D341Med (cell line): Measurements from ENCODE around the gene RAD51B.
"Not testable (repeated sequence)": the region's sequence is repeated elsewhere in the genome, so short reads cannot be mapped to it uniquely, and the experiment has no call there.

ENCODE experiments used
- DNase-seq: peaks from one replicate; pipeline ENCODE4 v3.0.0; 2012; ENCODE audit warnings: low spot score

The RAD51B gene

GRCh38 chr14:67986131-67986841, 166.7 kb downstream of the RAD51B start:
- no peak for DNase-seq

DNA sequence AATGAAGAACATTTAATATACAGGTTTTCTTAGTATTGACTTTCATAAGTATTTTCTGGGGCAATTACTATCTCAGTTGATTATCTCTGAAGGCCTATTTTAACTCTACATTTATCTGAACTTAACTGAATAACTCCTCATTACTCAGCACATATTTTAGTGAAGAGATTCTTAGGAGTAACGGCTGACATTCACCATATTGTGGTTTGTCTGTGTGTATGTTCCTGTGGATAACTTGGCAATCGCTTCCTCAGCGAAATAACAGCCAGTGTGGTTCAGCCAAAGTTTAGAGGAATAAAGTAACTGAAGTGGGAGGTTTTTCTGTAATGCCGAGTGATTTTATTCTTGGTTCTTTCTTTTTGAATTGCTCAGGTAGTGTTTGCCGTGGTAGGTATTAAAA, 168.0 kb downstream of the RAD51B start:
- no peak for DNase-seq

GRCh38 chr14:67988210-67988609, 168.6 kb downstream of the RAD51B start:
- DNase-seq: not testable (repeated sequence)

DNA sequence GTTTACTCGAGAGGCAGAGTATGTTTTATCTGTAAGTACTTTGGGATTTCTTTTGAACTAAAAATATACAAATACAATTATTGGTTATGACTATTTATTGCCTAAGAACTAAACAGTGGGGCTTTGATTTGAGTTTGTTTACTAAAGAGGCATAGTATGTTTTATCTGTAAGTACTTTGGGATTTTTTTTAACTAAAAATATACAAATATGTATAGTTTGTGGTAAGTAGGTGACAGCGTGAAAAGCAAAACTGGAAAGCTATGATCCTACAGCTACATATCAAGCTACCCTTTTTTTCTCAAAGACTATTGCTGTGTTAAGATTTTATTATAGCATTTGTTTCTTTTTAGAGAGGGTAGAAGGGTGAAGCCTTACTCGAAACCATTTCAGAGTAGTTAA, 171.0 kb downstream of the RAD51B start:
- no peak for DNase-seq

GRCh38 chr14:67994531-67994930, 175.0 kb downstream of the RAD51B start:
- DNase-seq: no peak

- no peak for DNase-seq
These were observed 176.7 kb downstream of the RAD51B start for GRCh38 chr14:67996235-67996634.

GRCh38 chr14:67998834-67999233, 179.3 kb downstream of the RAD51B start:
- no peak for DNase-seq

DNA sequence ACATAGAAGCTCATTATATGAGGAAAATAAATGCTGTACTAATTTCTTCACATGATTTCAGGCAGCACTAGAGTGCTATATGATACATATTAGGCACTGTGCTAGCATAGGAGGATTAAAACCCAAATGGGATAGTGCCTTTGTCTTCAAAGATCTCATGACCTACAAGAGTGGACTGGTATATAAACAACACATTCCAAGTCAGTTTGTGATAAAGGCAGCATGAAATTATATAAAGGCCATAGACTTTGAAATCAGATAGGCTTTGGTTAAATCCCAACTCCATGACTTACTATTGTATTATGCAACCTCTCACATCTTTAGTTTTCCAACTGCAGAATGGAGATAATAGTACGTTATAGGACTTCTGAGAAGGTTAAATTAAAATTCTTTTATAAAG, 179.7 kb downstream of the RAD51B start:
- no peak for DNase-seq

- DNase-seq: no peak
These were observed 180.3 kb downstream of the RAD51B start for GRCh38 chr14:67999705-68000384.

- DNase-seq: no peak
These were observed 180.9 kb downstream of the RAD51B start for GRCh38 chr14:68000511-68000910.

DNA sequence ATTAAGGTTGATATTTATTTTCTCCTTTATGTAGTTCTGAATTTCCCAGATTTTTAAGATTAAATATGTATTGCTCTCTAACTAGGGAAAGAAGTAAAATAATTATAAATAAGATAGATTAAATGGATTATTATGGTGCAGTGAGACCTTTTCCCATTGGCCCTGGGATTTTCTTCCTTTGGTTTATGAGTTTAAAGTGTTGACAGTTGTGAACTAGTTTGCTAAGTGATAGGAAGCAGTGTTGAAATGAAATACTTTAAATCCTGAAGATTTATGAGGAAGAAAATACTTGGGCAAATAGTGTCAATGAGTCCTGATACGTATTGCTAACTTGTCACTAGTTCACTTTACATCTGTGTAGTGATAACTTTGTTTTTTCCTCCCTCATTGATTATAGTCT, 188.9 kb downstream of the RAD51B start:
- no peak for DNase-seq

DNA sequence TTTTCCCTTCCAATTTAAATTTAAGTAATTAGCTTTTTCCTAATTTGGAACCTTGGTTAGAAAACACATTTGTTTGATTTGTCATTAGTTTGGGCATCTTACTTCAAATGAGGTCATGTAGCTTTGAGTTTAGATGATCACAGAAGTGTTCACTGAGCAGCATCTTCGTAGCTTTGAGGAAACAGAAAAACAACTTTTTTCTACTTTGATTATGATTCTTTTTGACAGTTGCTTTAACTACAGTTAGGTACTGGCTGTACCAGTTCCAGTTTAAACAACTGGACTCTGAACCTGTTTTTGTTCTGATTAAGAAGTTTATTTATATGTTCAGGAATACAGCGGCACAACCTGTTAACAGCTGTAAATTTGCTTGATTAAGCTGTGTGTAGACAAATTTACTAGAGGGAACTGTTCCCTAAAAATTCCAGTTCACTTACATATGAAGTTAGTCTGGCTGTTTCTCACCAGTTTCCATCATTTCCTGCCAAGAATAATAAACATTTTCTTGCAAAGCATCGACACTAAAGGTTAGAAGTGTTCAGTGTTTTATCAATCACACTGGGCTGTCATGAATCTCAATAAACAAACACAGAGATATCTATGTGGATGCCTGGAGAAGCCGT, 191.9 kb downstream of the RAD51B start:
- no peak for DNase-seq

GRCh38 chr14:68012871-68013270, 193.3 kb downstream of the RAD51B start:
- DNase-seq: no peak

- no peak for DNase-seq
These were observed 193.7 kb downstream of the RAD51B start for GRCh38 chr14:68013326-68013725.

GRCh38 chr14:68014771-68015170, 195.2 kb downstream of the RAD51B start:
- DNase-seq: no peak

- no peak for DNase-seq
These were observed 196.0 kb downstream of the RAD51B start for GRCh38 chr14:68015356-68016254.

DNA sequence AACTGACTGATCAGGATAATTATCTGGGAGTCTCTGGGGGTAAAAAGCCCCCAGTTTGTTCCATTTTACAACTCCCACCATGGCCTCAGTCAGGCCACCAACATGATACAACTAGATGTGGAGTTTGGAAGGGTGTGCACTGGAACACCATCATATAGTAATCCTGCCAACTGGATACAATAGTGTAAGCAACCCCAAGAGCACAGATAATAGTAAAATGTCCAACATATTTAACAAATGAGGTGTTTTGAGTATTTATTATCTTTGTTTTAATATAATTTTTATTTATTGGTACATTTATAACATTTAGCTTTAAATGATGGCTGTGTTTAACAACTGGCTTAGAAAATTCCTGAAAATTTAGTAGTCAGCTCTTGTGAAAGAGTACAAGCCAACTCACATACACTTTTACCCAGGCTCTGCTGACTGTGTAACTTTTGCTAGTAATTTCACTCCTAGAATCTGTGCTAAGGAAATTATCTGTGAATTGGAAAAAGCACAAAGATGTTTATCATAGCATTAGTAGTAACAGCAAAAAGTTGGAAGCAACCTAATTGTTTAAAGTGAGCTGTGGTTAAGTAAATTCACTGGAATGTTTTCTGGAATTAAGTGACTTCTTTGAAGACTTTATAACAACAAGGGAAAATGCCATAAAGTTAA, 196.8 kb downstream of the RAD51B start:
- no peak for DNase-seq

DNA sequence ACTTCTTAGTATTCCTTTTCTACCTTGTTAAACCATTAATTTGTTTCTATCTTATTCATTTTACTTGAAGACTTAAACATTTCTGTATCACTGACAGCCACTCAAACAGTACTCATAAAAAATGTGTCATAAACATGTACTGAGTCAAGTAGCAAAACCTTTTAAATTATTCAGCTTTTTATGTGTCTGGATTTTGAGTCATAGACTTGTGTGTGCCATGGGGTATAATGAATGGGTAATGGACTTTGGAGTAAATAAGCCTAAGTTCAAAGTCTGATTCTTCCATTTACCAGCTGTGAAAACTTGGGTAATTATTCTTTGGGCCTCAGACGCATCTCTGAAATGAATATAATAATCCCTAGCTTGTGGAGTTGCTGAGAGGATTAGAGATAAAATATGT, 199.0 kb downstream of the RAD51B start:
- no peak for DNase-seq

GRCh38 chr14:68020493-68020892, 200.9 kb downstream of the RAD51B start:
- DNase-seq: no peak

DNA sequence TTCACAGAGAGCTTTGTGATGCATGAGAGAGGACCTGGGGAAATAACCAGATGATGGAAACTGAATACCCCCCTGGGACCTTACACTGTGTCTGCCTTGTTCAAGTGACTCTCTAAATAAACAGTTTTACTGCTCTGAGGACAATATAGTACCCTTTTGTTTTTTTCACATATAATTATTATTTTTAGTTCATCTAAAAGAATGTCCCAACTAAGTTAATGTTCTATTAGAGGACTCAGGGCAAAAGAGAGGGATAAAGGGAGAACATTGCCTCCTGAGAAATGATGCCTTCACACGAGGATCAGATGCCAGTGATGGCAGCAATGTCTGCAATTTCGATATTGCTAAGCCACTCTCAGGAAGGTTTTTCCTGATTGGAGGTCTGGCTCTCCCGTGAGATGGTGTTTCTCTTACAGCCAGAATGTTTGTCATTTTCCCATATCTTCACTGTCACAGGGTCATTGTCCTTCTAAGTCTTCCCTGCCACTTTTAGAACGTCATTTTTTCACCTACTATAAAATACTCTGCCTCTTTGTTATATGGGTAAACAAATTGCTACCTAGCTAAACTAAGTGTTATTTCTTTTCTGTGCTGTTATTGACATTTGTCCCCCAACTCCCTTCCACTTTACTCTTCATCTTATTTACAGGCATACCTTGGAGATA, 201.6 kb downstream of the RAD51B start:
- no peak for DNase-seq

- DNase-seq: no peak
These were observed 207.7 kb downstream of the RAD51B start for GRCh38 chr14:68027276-68027675.
